Measurements from ENCODE around the gene CMTM2.

CMTM2 gene

DNA sequence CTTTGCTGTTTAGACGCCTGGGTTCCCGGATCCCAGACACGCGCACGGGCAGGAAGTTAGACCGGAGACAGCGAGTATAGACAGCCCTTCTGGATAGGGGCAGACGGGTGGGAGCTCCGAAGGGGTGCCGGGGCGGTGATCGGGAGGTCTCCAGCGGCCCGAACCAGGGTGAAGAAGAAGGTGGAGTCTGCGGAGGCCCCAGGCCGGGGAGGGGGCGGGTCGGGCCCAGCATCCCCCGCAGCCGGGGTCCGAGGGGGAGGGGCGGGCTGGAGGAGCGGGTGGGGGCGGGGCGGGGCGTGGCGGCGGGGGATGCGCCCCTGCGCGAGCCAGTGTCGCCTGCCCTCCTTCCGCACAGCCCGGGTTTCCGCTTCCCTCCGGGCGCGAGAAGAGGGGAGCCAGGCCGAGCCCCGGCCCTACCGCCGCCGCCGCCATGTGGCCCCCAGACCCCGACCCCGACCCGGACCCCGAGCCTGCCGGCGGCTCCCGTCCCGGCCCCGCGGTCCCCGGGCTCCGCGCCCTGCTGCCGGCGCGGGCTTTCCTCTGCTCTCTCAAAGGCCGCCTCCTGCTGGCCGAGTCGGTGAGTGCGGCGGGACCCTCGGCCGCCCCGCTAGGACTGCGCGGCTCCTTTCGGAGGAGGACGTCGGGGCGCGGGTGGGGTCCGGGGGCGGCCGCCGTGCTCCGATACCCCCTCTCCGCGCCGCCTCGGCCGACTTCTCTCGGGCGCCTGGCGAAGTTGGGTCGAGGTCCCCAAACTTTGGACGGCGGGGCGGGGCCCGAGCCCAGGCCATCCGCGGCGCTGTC, 25.3 kb downstream of the CMTM2 start, which contains the start of gene CMTM3:
Gene CMTM3 (plus strand): TSS at position 329 of the 801 bp plus-strand sequence. CDS start 102 bp downstream, at position 431.
- Histone ChIP-seq H3K27me3 (ENCODE audit: insufficient read depth, poor library complexity, severe bottlenecking) (no peaks in the 10 kb centered on the region), H3K27ac (ENCODE audit: poor library complexity, severe bottlenecking) (peak within 1 kb of the TSS; percentile 81), H3K9me3 (ENCODE audit: severe bottlenecking) (no peaks in the 10 kb centered on the region), H3K4me1 (ENCODE audit: insufficient read depth, poor library complexity, severe bottlenecking) (peaks cover 12% of the 10 kb centered on the region), H3K36me3 (ENCODE audit: low read depth) (peaks cover 16% of the 10 kb centered on the region), H3K4me3 (ENCODE audit: severe bottlenecking) (peak within 1 kb of the TSS; percentile 88)
- ATAC-seq (ENCODE audit: low read depth) (peak; percentile 34), DNase-seq (ENCODE audit: low spot score) (no peak)
- peak; percentile 83 for TF ChIP-seq CTCF (IDR thresholded peaks at IDR 0.05; ENCODE audit: poor library complexity, severe bottlenecking)

GRCh38 chr16:66605177-66605978, 26.1 kb downstream of the CMTM2 start:
- peak overlapping the region; percentile 81 for H3K27ac ChIP-seq (ENCODE audit: poor library complexity, severe bottlenecking)

GRCh38 chr16:66605979-66606751, 26.9 kb downstream of the CMTM2 start:
- peak overlapping the region; percentile 81 for H3K27ac ChIP-seq (ENCODE audit: poor library complexity, severe bottlenecking)
- H3K4me3 ChIP-seq (ENCODE audit: severe bottlenecking): peak overlapping the region; percentile 88
- H3K27me3 ChIP-seq (ENCODE audit: insufficient read depth, poor library complexity, severe bottlenecking): no peaks in the 10 kb centered on the region
- H3K36me3 ChIP-seq (ENCODE audit: low read depth): peaks cover 32% of the 10 kb centered on the region
- ATAC-seq (ENCODE audit: low read depth): 0 out of 3 replicates have a peak, but pooled peaks have one; percentile 5
- no peak for TF ChIP-seq CTCF (IDR thresholded peaks at IDR 0.05; ENCODE audit: poor library complexity, severe bottlenecking)
- peaks cover 12% of the 10 kb centered on the region for H3K4me1 ChIP-seq (ENCODE audit: insufficient read depth, poor library complexity, severe bottlenecking)
- no peaks in the 10 kb centered on the region for H3K9me3 ChIP-seq (ENCODE audit: severe bottlenecking)
- no peak for DNase-seq (ENCODE audit: low spot score)

More at GRCh38 chr16:66605177-66605978, 26.1 kb downstream of the CMTM2 start:
- DNase-seq (ENCODE audit: low spot score) (no peak), ATAC-seq (ENCODE audit: low read depth) (peak; percentile 27)
- Histone ChIP-seq H3K27me3 (ENCODE audit: insufficient read depth, poor library complexity, severe bottlenecking) (no peaks in the 10 kb centered on the region), H3K4me1 (ENCODE audit: insufficient read depth, poor library complexity, severe bottlenecking) (peaks cover 12% of the 10 kb centered on the region), H3K4me3 (ENCODE audit: severe bottlenecking) (peak overlapping the region; percentile 88), H3K36me3 (ENCODE audit: low read depth) (peaks cover 24% of the 10 kb centered on the region), H3K9me3 (ENCODE audit: severe bottlenecking) (no peaks in the 10 kb centered on the region)
- TF ChIP-seq CTCF (IDR thresholded peaks at IDR 0.05; ENCODE audit: poor library complexity, severe bottlenecking): peak; percentile 2

DNA sequence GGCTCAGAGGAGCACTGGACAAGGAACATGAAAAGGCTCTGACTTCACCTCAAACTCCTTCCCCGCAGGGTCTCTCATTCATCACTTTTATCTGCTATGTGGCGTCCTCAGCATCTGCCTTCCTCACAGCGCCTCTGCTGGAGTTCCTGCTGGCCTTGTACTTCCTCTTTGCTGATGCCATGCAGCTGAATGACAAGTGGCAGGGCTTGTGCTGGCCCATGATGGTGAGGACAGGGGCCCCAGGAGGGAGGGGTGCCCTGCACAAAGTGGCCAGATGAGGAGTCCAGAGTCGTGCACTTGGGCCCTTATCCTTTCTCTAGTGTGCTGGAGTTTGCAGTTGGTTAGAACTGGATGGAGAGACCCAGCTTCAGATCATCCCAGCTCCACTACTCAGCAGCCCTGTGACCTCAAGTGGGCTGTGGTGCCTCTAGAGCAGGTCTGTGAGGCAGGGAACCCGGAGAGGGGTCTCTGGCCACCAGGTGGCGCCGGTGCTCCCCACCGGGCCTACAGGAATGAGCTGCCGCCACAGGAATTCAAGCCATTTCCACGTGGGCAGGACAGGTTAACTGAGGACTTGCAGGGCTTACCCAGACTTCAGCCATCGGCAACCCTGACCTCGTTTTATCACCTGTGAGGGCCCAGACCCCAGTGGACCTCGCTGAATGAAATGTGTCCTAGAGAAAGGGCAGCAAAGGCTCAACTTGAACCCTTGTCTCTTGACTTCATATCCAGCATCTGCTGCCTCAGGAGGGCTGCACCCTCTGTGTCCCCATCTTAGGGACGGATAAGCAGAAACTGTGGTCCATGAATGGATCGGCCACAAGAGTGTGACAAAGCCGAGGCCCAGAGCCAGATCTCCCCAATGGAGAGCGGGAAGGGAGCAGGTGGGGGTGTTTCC, 29.2 kb downstream of the CMTM2 start:
- ATAC-seq (ENCODE audit: low read depth) (peak; percentile 78), DNase-seq (ENCODE audit: low spot score) (peak; percentile 92)
- H3K9me3 ChIP-seq (ENCODE audit: severe bottlenecking): no peaks in the 10 kb centered on the region
- no peaks in the 10 kb centered on the region for H3K27me3 ChIP-seq (ENCODE audit: insufficient read depth, poor library complexity, severe bottlenecking)
- H3K4me1 ChIP-seq (ENCODE audit: insufficient read depth, poor library complexity, severe bottlenecking): peaks cover 12% of the 10 kb centered on the region
- H3K36me3 ChIP-seq (ENCODE audit: low read depth): peaks cover 49% of the 10 kb centered on the region
- H3K27ac ChIP-seq (ENCODE audit: poor library complexity, severe bottlenecking): peak overlapping the region; percentile 81
- peak; percentile 96 for TF ChIP-seq CTCF (IDR thresholded peaks at IDR 0.05; ENCODE audit: poor library complexity, severe bottlenecking)
- H3K4me3 ChIP-seq (ENCODE audit: severe bottlenecking): no peak overlapping the region
